ENCODE data around the gene ADAMTS2. TPM values are rescaled to one million over a fixed set of nuclear protein-coding genes. Genes with fewer than 3 reads are reported as not detected.

ADAMTS2 gene
- total and polyA plus RNA-seq, 2 of the 4 experiments (the other 2 are of a cell fraction): 19.0 to 58.8 TPM

- H4K8ac ChIP-seq (ENCODE audit: low read depth in 2 of 2, low read length in 2 of 2): no peak overlapping the region
- POLR2A ChIA-PET (ENCODE audit: unreplicated experiment): no interaction called here
- H3K4ac ChIP-seq (ENCODE audit: low read depth, low read length): no peak overlapping the region
- 0 out of 2 replicates have a peak, but pooled peaks cover 3% of the 10 kb centered on the region for H3K9me3 ChIP-seq (ENCODE audit: control insufficient read depth, insufficient read depth, low read length)
- peaks cover 22% of the 10 kb centered on the region for H3K4me1 ChIP-seq (ENCODE audit: control insufficient read depth, insufficient read depth, low read length)
- peaks cover 0 to 13% of the 10 kb centered on the region in 2 experiments; a peak in 2 of 4 replicates for H3K79me1 ChIP-seq (ENCODE audit: low read depth in 1 of 2, low read length in 2 of 2)
- H2AK5ac ChIP-seq (ENCODE audit: low read depth, low read length): no peak overlapping the region
- no peak overlapping the region for H2AK9ac ChIP-seq (replicated peaks; ENCODE audit: low read depth, low read length, poor library complexity)
- no peak overlapping the region for H3K23ac ChIP-seq (ENCODE audit: low read depth, low read length)
- intact Hi-C loops (cut with micrococcal nuclease) (no loop called here), in situ Hi-C loops (cut with MboI; ENCODE audit: low sequenced_read_pairs) (no loop called here), dilution Hi-C loops (cut with HindIII; ENCODE audit: low sequenced_read_pairs, unreplicated experiment) (no loop called here)
- no peak overlapping the region for H3K9ac ChIP-seq (ENCODE audit: low read depth, low read length)
- BruUV-seq (replicated peaks): no TSS peak
- no peak overlapping the region for H3K27ac ChIP-seq (ENCODE audit: insufficient read depth, low read length)
- DNase-seq (no peak), ATAC-seq (ENCODE audit: low read depth) (no peak)
- no peaks in the 10 kb centered on the region for H4K20me1 ChIP-seq (ENCODE audit: insufficient read depth, low read length)
- H3K4me3 ChIP-seq (ENCODE audit: insufficient read depth, low read depth, low read length): no peak overlapping the region
- no peak overlapping the region for H4K5ac ChIP-seq (ENCODE audit: low read depth, low read length)
- no peak overlapping the region for H2BK20ac ChIP-seq (ENCODE audit: low read depth, low read length)
- WGBS, 2 experiments (ENCODE audit: extremely low coverage in 2 of 2, insufficient read length in 1 of 2): 89% methylated on average over 3 of the region's 8 CpGs; no CpG with 5 or more reads in 1 of the 2 experiments
- peaks cover 15% of the 10 kb centered on the region for H3K9me1 ChIP-seq (ENCODE audit: insufficient read depth, low read length)
- H3K14ac ChIP-seq (replicated peaks; ENCODE audit: low read depth, low read length): no peak overlapping the region
- no peak overlapping the region for H3K56ac ChIP-seq (ENCODE audit: extremely low read depth, insufficient read depth, low read length)
- no peak overlapping the region for H4K91ac ChIP-seq (ENCODE audit: insufficient read depth, low read depth, low read length)
- H3K27me3 ChIP-seq (ENCODE audit: control insufficient read depth, insufficient read depth, low read length): no peaks in the 10 kb centered on the region; the same call in 1 of the 2 replicates
- no peak overlapping the region for H3K4me2 ChIP-seq (ENCODE audit: low read depth, low read length)
- no peak overlapping the region for H2BK15ac ChIP-seq (ENCODE audit: low read depth, low read length)
- H2AFZ ChIP-seq (replicated peaks; ENCODE audit: low read length, poor library complexity): no peak overlapping the region
- H3K36me3 ChIP-seq (ENCODE audit: control insufficient read depth, insufficient read depth, low read length): no peaks in the 10 kb centered on the region
- CTCF ChIA-PET: no interaction called here
- no peak overlapping the region for H3K18ac ChIP-seq (ENCODE audit: low read depth, low read length)
- no peak overlapping the region for H2BK5ac ChIP-seq (ENCODE audit: low read depth, low read length, poor library complexity, severe bottlenecking)
- no peak for TF ChIP-seq USF2 (IDR thresholded peaks at IDR 0.05; ENCODE audit: low read depth, low read length)
- TF ChIP-seq MXI1 (IDR thresholded peaks at IDR 0.05; ENCODE audit: borderline replicate concordance, low read depth, low read length): no peak
- TF ChIP-seq FOS (IDR thresholded peaks at IDR 0.05; ENCODE audit: low read depth, low read length): no peak
- no peak for TF ChIP-seq NFE2L2 (IDR thresholded peaks at IDR 0.05; ENCODE audit: low read depth, low read length)
- TF ChIP-seq POLR2A (IDR thresholded peaks at IDR 0.05; ENCODE audit: low read depth, low read length): no peak
- no peak for TF ChIP-seq CHD1 (IDR thresholded peaks at IDR 0.05; ENCODE audit: low read depth, low read length)
- no peak for TF ChIP-seq RCOR1 (IDR thresholded peaks at IDR 0.05; ENCODE audit: insufficient replicate concordance, low read length)
- no peak for TF ChIP-seq SMC3 (IDR thresholded peaks at IDR 0.05; ENCODE audit: low read depth, low read length)
- TF ChIP-seq MAZ (IDR thresholded peaks at IDR 0.05; ENCODE audit: borderline replicate concordance, low read depth, low read length): no peak
- no peak overlapping the region for H2BK120ac ChIP-seq (ENCODE audit: low read depth, low read length)
Measured at GRCh38 chr5:179382486-179382885, 37.2 kb upstream of the ADAMTS2 start.
